HG03342 (cell line): ENCODE data around the gene LLCFC1.

Experiments
- ATAC-seq: cut with Tn5 transposase; IDR thresholded peaks from one replicate; pipeline ENCODE4 v1.9.1; 2021; ENCODE audit warnings: mild to moderate bottlenecking, moderate library complexity; ENCODE audit not compliant: unreplicated experiment

Gene LLCFC1

DNA sequence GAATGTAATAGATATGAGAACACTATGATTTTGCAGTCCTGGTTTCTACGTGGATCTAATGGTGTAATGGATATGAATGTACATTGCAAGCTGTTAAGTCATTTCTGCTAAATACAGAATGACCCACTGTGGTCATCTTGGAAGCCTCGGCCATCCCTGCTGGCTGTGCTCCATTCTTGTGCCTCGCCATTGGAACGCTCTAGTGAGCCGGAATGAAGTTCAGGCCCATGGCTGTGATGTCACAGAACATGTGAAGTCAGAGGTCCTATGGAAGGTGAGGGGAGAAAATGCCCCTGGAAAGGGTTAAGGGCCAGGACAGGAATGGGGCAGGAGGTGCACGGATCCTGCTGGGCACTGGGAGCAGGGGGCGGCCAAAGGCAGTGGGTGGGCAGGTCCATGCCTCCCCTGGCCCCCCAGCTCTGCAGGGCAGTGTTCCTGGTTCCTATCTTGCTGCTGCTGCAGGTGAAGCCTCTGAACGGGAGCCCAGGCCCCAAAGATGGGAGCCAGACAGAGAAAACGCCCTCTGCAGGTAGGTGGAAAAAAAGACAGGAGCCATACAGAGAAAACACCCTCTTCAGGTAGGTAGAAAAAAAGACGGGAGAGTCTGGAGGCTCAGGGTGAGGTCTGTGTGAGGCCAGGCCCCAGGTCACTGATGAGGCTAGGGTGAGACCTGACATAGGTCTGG is at the start of gene LLCFC1:
Gene LLCFC1, plus strand, starts transcription at position 259 of the 685 bp plus-strand sequence. Its CDS starts 138 bp downstream, at position 397.
- ATAC-seq: peak; percentile 48

GRCh38 chr7:142889816-142890215 is 49.5 kb upstream of the LLCFC1 start:
- ATAC-seq: no peak

- no peak for ATAC-seq
Measured at GRCh38 chr7:142890874-142891485, 48.3 kb upstream of the LLCFC1 start.

GRCh38 chr7:142891490-142892082 is 47.7 kb upstream of the LLCFC1 start:
- ATAC-seq: no peak

GRCh38 chr7:142892951-142893350 is 46.3 kb upstream of the LLCFC1 start:
- ATAC-seq: no peak

DNA sequence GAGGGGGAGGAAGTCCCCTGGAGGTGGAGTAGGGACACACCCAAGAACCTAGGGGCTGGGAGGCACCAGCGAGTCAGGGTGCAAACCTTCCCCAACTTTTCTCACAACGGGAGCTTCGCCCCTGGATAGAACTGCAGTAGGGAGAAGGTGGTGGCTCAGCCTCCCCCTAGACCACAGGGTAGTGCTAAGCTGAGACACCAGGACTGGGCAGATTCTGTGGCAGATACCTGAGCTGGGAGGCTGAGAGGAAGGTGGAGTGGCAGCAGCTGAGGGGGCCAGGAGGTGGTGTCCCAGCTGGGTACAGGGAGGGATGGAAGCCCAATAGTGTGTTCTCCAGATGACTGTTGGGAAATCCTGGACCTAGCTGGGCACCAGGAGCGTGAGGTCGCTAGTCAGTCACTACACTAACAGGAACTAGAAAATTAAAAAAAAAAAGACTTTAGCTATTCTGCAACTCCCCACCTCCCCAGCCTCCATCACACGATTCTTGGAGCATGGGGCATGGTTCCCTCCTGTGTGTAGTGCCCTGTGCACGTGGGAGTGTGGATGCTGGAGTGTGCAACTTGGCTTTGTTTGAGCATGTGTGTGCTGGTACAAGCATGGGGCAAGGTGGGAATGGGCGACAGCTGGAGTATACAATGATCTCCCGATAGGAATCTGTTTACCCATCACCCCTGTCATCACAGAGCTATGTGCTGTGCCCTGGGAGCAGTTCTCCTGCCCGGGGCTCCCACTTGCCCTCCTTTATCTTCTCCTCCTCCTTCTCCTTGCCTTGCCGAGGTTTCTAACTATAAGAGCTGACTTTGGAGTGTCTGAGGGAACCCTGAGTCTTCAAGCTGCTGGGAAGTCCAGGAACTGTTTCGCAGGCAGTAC is 44.9 kb upstream of the LLCFC1 start:
- no peak for ATAC-seq

- no peak for ATAC-seq
Measured at GRCh38 chr7:142894985-142895593, 44.2 kb upstream of the LLCFC1 start.

DNA sequence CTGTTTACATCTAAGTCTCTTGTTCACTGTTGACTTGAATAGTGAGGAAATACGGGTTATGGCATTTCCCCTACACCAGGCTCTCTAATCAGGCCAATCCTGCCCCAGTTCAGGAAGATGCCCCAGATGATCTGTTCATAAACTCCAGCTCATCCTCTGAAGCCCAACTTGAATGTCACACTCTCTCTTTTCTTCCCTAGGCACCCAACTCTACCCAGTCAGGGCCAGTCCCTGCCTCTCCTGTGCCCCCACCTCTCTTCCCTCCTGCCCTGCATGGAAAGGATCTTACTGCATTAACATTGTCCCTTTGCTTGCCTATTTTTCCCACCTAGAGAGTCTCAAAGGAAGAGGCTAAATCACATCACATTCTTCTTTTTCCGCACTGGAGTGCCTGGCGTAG is 43.1 kb upstream of the LLCFC1 start:
- ATAC-seq: no peak

DNA sequence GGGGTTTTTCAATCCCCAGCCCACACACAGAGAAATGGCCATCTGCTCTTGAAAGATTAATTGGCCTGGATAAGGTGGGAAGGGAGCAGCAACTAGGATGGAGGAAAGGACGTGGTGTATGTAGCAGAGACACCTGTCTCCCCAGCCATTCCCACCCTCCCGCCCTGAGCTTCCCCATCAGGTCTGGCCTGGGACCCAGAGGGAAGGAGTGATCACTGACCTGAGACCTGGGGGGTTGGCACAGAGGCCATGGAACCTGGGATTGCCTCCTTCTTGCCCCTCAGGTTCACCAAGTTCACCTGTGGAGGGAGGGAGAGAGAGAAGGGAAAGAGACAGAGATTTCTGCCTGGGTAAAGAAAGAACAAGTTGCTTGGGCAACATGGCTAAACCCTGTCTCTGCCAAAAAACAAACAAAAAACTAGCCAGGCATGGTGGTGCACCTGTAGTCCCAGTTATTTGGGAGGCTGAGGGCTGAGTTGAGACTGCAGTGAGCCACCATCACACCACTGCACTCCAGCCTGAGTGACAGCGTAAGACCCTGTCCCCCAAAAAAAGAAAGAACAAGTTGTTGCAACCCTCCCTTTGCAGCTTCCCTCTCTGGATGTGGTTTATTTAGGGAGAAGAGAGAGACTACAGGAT is 42.4 kb upstream of the LLCFC1 start:
- no peak for ATAC-seq

DNA sequence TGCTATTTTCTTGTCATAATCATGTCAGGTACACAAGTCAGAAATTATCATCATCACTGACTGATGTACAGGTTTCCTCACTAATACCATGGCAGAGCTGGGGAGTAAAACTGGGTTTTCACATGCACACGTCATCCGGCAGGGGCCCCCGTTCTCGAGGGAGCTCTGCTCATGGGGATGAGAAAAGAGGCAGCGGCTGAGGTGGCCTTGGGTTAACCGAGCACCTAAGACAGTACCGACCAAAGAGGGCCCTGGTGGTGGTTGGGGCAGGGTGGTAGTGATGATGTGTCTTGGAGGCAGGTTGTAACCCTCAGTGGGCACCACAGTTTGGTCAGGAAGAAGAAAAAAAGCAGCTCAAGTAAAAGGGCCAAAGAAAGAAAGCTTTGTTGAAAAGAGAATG is 41.6 kb upstream of the LLCFC1 start:
- ATAC-seq: no peak

GRCh38 chr7:142898377-142899170 is 40.7 kb upstream of the LLCFC1 start:
- no peak for ATAC-seq

- no peak for ATAC-seq
Measured at GRCh38 chr7:142899661-142900060, 39.6 kb upstream of the LLCFC1 start.

- ATAC-seq: no peak
Measured at GRCh38 chr7:142901426-142902259, 37.6 kb upstream of the LLCFC1 start.

DNA sequence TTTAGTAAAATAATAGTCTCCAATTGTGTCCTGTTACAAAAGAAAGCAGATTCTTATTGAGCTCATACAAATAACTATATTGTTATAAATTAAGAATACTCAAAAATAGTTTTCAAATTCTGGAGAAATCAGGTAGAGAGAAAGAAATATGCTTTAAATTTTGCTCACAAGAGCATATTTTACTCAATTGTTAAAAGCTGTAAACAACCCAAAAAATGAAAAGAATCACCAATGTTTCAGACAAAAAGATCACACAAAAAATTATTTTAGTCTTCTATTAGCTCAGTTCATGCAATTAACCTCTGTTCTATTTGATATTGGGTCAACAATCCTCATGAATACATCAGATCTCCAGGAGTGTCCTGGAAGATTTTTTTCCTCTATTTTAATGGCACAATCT is 35.2 kb upstream of the LLCFC1 start:
- ATAC-seq: no peak

DNA sequence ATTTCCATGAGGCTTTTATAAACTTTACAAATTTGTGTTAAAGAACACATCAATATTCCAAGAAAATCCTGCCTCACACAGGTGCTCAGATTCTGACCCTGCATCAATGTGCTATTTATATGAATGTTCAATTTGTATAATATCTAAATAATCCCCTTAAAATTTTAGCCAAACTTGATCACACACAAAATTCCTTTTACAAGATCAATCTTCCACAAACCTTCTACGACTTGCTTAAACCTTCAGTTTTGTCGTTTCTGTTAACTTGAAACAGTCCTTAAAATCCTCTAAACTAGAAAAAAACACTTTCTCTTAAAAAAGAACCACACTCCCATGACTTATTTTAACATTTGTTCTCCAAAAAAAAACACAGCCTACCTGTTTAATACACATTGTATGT is 33.5 kb upstream of the LLCFC1 start:
- no peak for ATAC-seq

DNA sequence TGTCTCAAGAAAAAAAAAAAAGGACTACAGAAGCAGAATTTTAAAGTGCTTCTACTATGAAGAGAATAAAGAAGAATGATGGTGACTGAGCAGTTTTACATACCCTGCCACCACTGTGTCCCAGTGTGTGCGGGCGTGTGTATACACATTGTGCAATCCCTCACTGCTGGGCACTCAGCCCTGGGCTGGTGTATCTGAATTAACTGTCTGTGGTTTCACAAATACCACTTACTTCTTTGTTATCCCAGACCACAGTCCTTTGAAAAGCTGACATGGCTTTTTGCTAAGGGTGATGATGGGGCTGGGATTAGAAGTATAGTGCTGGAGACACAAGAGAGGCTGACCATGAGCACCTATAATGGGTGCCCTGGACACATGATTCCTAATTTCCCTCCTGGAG is 32.6 kb upstream of the LLCFC1 start:
- ATAC-seq: no peak

DNA sequence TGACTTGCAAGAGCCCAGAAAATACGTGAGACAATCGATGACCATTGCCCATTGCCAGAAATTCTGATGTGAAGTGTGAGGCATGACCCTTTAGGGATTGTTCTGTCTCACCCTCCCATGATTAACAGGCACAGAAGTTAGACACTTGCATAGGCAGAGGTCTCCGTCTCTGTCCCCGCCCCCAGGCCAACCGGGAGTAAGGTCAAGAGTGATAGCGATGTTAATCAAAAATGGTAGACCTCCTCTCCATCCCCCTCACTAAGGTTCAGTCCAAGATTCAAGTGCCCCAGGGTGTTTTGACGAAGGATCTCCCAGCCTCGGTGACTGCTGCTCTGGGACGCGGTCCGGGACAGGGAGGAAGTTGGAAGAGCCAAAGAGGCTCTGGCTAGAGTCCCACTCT is 31.0 kb upstream of the LLCFC1 start:
- ATAC-seq: no peak

- no peak for ATAC-seq
Measured at GRCh38 chr7:142908921-142909890, 30.1 kb upstream of the LLCFC1 start.
